OCI-LY1 (cell line): ENCODE data around the gene PLSCR2.

Experiments used
- H2AFZ ChIP-seq: fragments of 200-600 bp; sonication (generic), shearing (Covaris generic); 2 replicates; pipeline ENCODE4 v1.6.0; 2014; ENCODE audit warnings: antibody characterized with exemption, mild to moderate bottlenecking, low read length
- H3F3A ChIP-seq: fragments of 200-600 bp; sonication (generic), shearing (Covaris generic); 2 replicates; pipeline ENCODE4 v1.6.0; 2014; ENCODE audit warnings: mild to moderate bottlenecking, antibody characterized with exemption, low read length, moderate library complexity; ENCODE audit not compliant: insufficient read depth
- H3K27ac ChIP-seq: fragments of 200-600 bp; sonication (generic); 2 replicates; pipeline ENCODE4 v1.5.1; 2014; ENCODE audit warnings: low read length, mixed run types, mild to moderate bottlenecking, low read depth; ENCODE audit not compliant: poor library complexity, severe bottlenecking
- H3K27me3 ChIP-seq: fragments of 200-600 bp; sonication (generic); 2 replicates; pipeline ENCODE4 v1.6.0; 2014; ENCODE audit warnings: antibody characterized with exemption, mild to moderate bottlenecking, low read length, moderate library complexity; ENCODE audit not compliant: insufficient read depth
- H3K36me3 ChIP-seq: fragments of 200-600 bp; sonication (generic); 2 replicates; pipeline ENCODE4 v1.6.1; 2014; ENCODE audit warnings: mild to moderate bottlenecking, antibody characterized with exemption, low read length, moderate library complexity, mixed read lengths; ENCODE audit not compliant: insufficient read depth
- H3K4me1 ChIP-seq: fragments of 200-600 bp; sonication (generic); 2 replicates; pipeline ENCODE4 v1.5.1; 2014; ENCODE audit warnings: mild to moderate bottlenecking, low read length, moderate library complexity; ENCODE audit not compliant: insufficient read depth, severe bottlenecking
- H3K4me2 ChIP-seq: fragments of 200-600 bp; sonication (generic), shearing (Covaris generic); 2 replicates; pipeline ENCODE4 v1.6.1; 2014; ENCODE audit warnings: low read length
- H3K4me3 ChIP-seq: fragments of 200-600 bp; sonication (generic); 2 replicates; pipeline ENCODE4 v1.5.1; 2014; ENCODE audit warnings: low read length, low read depth, mild to moderate bottlenecking, mixed read lengths; ENCODE audit not compliant: poor library complexity, severe bottlenecking
- H3K79me2 ChIP-seq: fragments of 200-600 bp; shearing (Covaris generic); 2 replicates; pipeline ENCODE4 v1.6.1; 2016; ENCODE audit warnings: mixed run types, low read length, mixed read lengths; ENCODE audit not compliant: insufficient read depth
- H3K9ac ChIP-seq: fragments of 200-600 bp; sonication (generic), shearing (Covaris generic); 2 replicates; pipeline ENCODE4 v1.6.1; 2014; ENCODE audit warnings: mild to moderate bottlenecking, low read length, mixed read lengths
- H3K9me2 ChIP-seq: fragments of 200-600 bp; sonication (generic), shearing (Covaris generic); 2 replicates; pipeline ENCODE4 v1.6.1; 2014; ENCODE audit warnings: low read depth, mild to moderate bottlenecking, low read length, mixed read lengths
- H3K9me3 ChIP-seq: fragments of 200-600 bp; shearing (Covaris generic); 2 replicates; pipeline ENCODE4 v1.6.1; 2014; ENCODE audit warnings: low read length, mixed read lengths
- H4K20me1 ChIP-seq: fragments of 200-600 bp; sonication (generic), shearing (Covaris generic); 2 replicates; pipeline ENCODE4 v1.6.0; 2016; ENCODE audit warnings: mild to moderate bottlenecking, low read length; ENCODE audit not compliant: insufficient read depth
- EZH2 ChIP-seq: fragments of 200-600 bp; sonication (generic), shearing (Covaris generic); IDR thresholded peaks from 2 replicates; pipeline ENCODE4 v1.8.0; 2017; ENCODE audit warnings: borderline replicate concordance, mixed run types, mild to moderate bottlenecking, antibody characterized with exemption, low read length, moderate library complexity, mixed read lengths
- TF ChIP-seq, protein P1 (sequence below): fragments of 200-600 bp; sonication (generic), shearing (Covaris generic); IDR thresholded peaks from 2 replicates; pipeline ENCODE4 v1.5.1; 2017; ENCODE audit warnings: mild to moderate bottlenecking, antibody characterized with exemption, low read length, moderate library complexity, mixed read lengths

PLSCR2 gene

GRCh38 chr3:146493221-146493620 is 23.9 kb upstream of the PLSCR2 start:
- Histone ChIP-seq H3K4me2 (no peak overlapping the region), H3K36me3 (no peaks in the 10 kb centered on the region), H4K20me1 (no peaks in the 10 kb centered on the region), H3K4me1 (no peaks in the 10 kb centered on the region), H3F3A (no peaks in the 10 kb centered on the region), H3K9me2 (no peaks in the 10 kb centered on the region), H3K79me2 (no peaks in the 10 kb centered on the region), H3K27me3 (no peaks in the 10 kb centered on the region), H3K9me3 (no peaks in the 10 kb centered on the region), H3K27ac (no peak overlapping the region), H3K9ac (no peak overlapping the region), H2AFZ (no peak overlapping the region), H3K4me3 (no peak overlapping the region)
- TF ChIP-seq, protein P1, sequence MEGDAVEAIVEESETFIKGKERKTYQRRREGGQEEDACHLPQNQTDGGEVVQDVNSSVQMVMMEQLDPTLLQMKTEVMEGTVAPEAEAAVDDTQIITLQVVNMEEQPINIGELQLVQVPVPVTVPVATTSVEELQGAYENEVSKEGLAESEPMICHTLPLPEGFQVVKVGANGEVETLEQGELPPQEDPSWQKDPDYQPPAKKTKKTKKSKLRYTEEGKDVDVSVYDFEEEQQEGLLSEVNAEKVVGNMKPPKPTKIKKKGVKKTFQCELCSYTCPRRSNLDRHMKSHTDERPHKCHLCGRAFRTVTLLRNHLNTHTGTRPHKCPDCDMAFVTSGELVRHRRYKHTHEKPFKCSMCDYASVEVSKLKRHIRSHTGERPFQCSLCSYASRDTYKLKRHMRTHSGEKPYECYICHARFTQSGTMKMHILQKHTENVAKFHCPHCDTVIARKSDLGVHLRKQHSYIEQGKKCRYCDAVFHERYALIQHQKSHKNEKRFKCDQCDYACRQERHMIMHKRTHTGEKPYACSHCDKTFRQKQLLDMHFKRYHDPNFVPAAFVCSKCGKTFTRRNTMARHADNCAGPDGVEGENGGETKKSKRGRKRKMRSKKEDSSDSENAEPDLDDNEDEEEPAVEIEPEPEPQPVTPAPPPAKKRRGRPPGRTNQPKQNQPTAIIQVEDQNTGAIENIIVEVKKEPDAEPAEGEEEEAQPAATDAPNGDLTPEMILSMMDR, result no peak
- no peak for TF ChIP-seq EZH2

DNA sequence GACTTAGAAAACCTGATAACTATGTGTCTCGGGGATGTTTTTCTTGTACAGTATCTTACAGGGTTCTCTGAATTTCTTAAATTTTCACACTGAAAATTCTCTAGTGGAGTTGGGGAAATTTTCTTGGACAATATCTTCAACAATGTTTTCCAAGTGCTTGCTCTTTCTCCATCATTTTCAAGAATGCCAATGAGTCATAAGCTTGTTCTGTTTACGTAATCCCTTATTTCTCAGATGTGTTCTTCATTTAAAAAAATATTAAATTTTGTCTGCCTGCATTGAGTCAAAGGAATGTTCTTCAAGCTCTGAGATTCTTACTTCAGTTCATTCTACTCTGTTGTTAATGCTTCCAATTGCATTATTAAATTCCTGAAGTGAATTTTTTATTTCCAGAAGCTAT is 21.9 kb upstream of the PLSCR2 start:
- H3K9ac ChIP-seq, result no peak overlapping the region
- no peaks in the 10 kb centered on the region for H3K79me2 ChIP-seq
- no peaks in the 10 kb centered on the region for H4K20me1 ChIP-seq
- H3K27ac ChIP-seq, result no peak overlapping the region
- no peaks in the 10 kb centered on the region for H3F3A ChIP-seq
- H3K9me3 ChIP-seq, result no peaks in the 10 kb centered on the region
- H3K4me1 ChIP-seq, result no peaks in the 10 kb centered on the region
- H3K9me2 ChIP-seq, result no peaks in the 10 kb centered on the region
- H3K36me3 ChIP-seq, result no peaks in the 10 kb centered on the region
- H3K27me3 ChIP-seq, result no peaks in the 10 kb centered on the region
- no peak for TF ChIP-seq EZH2
- TF ChIP-seq, protein P1, result no peak
- H3K4me2 ChIP-seq, result no peak overlapping the region
- no peak overlapping the region for H3K4me3 ChIP-seq
- H2AFZ ChIP-seq, result no peak overlapping the region

DNA sequence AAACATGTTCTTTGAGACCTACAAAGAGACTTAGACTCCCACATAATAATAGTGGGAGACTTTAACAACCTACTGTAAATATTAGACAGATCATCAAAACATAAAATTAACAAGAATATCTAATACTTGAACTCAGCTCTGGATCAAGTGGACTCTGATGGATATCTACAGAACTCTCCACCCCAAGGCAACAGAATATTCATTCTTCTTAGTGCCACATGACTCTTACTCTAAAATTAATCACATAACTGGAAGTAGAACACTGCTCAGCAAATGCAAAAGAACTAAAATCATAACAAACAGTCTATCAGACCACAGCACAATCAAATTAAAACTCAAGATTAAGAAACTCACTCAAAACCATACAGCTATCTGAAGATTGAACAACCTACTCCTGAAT is 15.9 kb upstream of the PLSCR2 start:
- Histone ChIP-seq H3K4me2 (no peak overlapping the region), H3K9me3 (no peaks in the 10 kb centered on the region), H3K9me2 (no peaks in the 10 kb centered on the region), H3K9ac (no peak overlapping the region), H4K20me1 (no peaks in the 10 kb centered on the region), H2AFZ (no peak overlapping the region), H3K79me2 (no peaks in the 10 kb centered on the region), H3K27ac (no peak overlapping the region), H3F3A (no peaks in the 10 kb centered on the region), H3K4me3 (no peak overlapping the region), H3K4me1 (no peaks in the 10 kb centered on the region), H3K36me3 (no peaks in the 10 kb centered on the region), H3K27me3 (no peaks in the 10 kb centered on the region)
- TF ChIP-seq, protein P1, result no peak
- no peak for TF ChIP-seq EZH2
